Spleen (tissue), 7 donors: ENCODE data around the gene ADCK1.

Source experiments
- POLR2A ChIP-seq, 3 donors: fragments of 450-650 bp; IDR thresholded peaks; one replicate each; pipeline ENCODE4 v1.5.1; 2017; ENCODE audit warnings: antibody characterized with exemption in 3 of 3, mild to moderate bottlenecking in 1 of 3
- POLR2AphosphoS5 ChIP-seq, 3 donors: sonication (generic); formaldehyde crosslinking; IDR thresholded peaks; one replicate each; pipeline ENCODE4 v1.5.1; 2017; ENCODE audit warnings: antibody characterized with exemption in 3 of 3
- TF ChIP-seq, protein P1 (sequence below), 11 experiments: fragments of 200-600 bp in 7 of 11; fragments of 450-650 bp in 4 of 11; sonication (generic) in 4 of 11; IDR thresholded peaks in 8 of 11; conservative IDR thresholded peaks in 3 of 11; 1 replicate in 7 of 11; 2 replicates in 4 of 11; pipeline versions ENCODE4 v1.4.0 to v1.8.0; 2016 to 2021; ENCODE audit warnings: antibody characterized with exemption in 11 of 11, inconsistent platforms in 4 of 11, mild to moderate bottlenecking in 1 of 11
- donor health status: DM: no; HTN: no; CAD: no; lungs with moderate emphysema.
- donor health status: DM: no; HTN: no; CAD: no.
- donor health status: DM: no; HTN: no; CAD: no.

DNA sequence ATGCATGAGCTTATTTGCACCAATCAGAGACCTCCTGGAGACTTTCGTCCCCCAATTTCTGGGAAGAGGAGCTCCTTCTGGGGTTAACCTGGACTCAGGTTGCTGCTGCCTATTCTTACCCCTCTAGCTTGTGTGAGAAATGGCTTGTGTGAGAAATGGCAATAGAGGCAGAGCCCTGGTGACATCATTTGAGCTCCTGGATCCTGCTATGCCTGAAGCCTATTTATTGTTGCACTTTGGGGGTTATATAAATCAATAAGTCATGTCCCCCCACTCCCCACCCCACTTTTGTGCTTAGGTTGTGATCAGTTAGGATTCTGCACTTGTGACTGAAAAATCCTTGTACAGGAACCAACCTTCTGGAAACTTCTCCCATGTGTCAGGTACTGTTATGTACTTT, 167.2 kb downstream of the ADCK1 start:
- no peak for TF ChIP-seq POLR2A (IDR thresholded peaks at IDR 0.05)
- TF ChIP-seq, protein P1, sequence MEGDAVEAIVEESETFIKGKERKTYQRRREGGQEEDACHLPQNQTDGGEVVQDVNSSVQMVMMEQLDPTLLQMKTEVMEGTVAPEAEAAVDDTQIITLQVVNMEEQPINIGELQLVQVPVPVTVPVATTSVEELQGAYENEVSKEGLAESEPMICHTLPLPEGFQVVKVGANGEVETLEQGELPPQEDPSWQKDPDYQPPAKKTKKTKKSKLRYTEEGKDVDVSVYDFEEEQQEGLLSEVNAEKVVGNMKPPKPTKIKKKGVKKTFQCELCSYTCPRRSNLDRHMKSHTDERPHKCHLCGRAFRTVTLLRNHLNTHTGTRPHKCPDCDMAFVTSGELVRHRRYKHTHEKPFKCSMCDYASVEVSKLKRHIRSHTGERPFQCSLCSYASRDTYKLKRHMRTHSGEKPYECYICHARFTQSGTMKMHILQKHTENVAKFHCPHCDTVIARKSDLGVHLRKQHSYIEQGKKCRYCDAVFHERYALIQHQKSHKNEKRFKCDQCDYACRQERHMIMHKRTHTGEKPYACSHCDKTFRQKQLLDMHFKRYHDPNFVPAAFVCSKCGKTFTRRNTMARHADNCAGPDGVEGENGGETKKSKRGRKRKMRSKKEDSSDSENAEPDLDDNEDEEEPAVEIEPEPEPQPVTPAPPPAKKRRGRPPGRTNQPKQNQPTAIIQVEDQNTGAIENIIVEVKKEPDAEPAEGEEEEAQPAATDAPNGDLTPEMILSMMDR (IDR thresholded peaks at IDR 0.05 in 8 of 11, conservative IDR thresholded peaks at IDR 0.05 in 3 of 11): no peak
- TF ChIP-seq POLR2AphosphoS5 (IDR thresholded peaks at IDR 0.05): no peak
